HG03439 (cell line): ENCODE measurements around the gene MEGF6.
"Not testable (repeated sequence)": the region's sequence is repeated elsewhere in the genome, so short reads cannot be mapped to it uniquely, and the experiment has no call there.

Experiments
- ATAC-seq: cut with Tn5 transposase; IDR thresholded peaks from one replicate; pipeline ENCODE4 v1.9.1; 2021; ENCODE audit warnings: mild to moderate bottlenecking, moderate library complexity; ENCODE audit not compliant: unreplicated experiment

MEGF6 gene

GRCh38 chr1:3630161-3630611 lies 18.9 kb upstream of the MEGF6 start:
- ATAC-seq, result no peak

- no peak for ATAC-seq
Measured at GRCh38 chr1:3629561-3630160, 18.4 kb upstream of the MEGF6 start.

GRCh38 chr1:3628445-3628844 lies 17.1 kb upstream of the MEGF6 start:
- ATAC-seq, result no peak

- ATAC-seq, result no peak
Measured at GRCh38 chr1:3627515-3628253, 16.4 kb upstream of the MEGF6 start.

- no peak for ATAC-seq
Measured at GRCh38 chr1:3626025-3626424, 14.7 kb upstream of the MEGF6 start.

- peak; percentile 3 for ATAC-seq
Measured at GRCh38 chr1:3625151-3625907, 14.0 kb upstream of the MEGF6 start.

- ATAC-seq, result peak; percentile 95
Measured at GRCh38 chr1:3624200-3625136, 13.2 kb upstream of the MEGF6 start, which contains the start of gene TPRG1L. Gene TPRG1L, plus strand, starts transcription at chr1:3625015. Its CDS starts 58 bp downstream, at chr1:3625073.

- no peak for ATAC-seq
Measured at GRCh38 chr1:3623441-3624199, 12.3 kb upstream of the MEGF6 start.

- ATAC-seq, result not testable (repeated sequence)
Measured at GRCh38 chr1:3622102-3622501, 10.8 kb upstream of the MEGF6 start.

- not testable (repeated sequence) for ATAC-seq
Measured at GRCh38 chr1:3621151-3621671, 9.9 kb upstream of the MEGF6 start.

- ATAC-seq, result no peak
Measured at GRCh38 chr1:3620708-3621107, 9.4 kb upstream of the MEGF6 start.

GRCh38 chr1:3618881-3619671 lies 7.8 kb upstream of the MEGF6 start:
- peak; percentile 47 for ATAC-seq

GRCh38 chr1:3618531-3618880 lies 7.2 kb upstream of the MEGF6 start:
- no peak for ATAC-seq

- no peak for ATAC-seq
Measured at GRCh38 chr1:3617806-3618345, 6.6 kb upstream of the MEGF6 start.

GRCh38 chr1:3616861-3617260 lies 5.6 kb upstream of the MEGF6 start:
- ATAC-seq, result no peak

- ATAC-seq, result no peak
Measured at GRCh38 chr1:3614755-3615742, 3.7 kb upstream of the MEGF6 start.

GRCh38 chr1:3612123-3612522 lies 815 bp upstream of the MEGF6 start:
- no peak for ATAC-seq
